NCI-H1930 (cell line): ENCODE data around the gene VWA8.
"Not testable (repeated sequence)": the region's sequence is repeated elsewhere in the genome, so short reads cannot be mapped to it uniquely, and the experiment has no call there.

Experiments
- DNase-seq, 2 experiments: peaks; one replicate each; lab custom pipeline; 2025; lab: John Stamatoyannopoulos, UW

The VWA8 gene

DNA sequence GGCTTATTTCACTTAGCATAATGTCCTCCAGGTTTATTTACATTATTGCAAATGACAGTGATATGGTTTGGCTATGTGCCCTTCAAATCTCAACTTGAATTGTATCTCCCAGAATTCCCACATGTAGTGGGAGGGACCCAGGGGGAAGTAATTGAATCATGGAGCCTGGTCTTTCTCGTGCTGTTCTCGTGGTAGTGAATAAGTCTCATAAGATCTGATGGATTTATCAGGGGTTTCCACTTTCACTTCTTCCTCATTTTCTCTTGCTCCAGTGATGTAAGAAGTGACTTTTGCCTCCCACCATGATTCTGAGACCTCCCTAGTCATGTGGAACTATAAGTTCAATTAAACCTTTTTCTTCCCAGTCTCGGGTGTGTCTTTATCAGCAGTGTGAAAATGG is 109.6 kb downstream of the VWA8 start:
- no peak for DNase-seq

DNA sequence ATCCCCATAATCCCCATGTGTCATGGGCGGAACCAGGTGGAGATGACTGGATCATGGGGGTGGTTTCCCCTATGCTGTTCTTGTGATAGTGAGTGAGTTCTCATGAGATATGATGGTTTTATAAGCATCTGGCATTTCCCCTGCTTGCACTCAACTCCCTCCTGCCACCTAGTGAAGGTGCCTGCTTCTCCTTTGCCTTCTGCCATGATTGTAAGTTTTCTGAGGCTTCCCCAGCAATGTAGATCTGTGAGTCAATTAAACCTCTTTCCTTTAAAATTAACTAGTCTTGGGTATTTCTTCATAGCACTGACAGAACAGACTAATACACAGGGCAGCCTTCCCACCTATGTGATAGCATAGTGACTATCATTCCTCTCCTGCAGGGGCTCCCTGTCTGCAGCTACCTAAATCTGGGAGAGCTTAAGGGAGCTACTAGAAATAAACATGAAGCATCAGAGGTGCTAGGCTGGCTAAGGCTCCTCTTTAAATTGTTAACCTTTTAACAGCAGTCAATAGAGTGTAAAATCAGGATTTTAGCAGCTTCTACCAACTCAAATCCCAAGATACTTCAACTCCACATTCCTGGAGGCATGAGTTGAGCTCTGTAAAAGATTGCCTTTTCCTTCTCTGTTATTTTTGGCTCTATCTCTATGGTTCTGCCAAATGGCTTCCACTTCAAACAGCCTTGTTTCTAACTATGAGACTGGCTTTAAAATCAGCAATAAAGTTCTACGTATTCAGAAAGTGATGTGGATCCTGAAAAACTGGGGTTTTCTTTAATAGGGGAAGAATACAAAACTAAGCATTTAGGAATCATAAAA is 112.3 kb downstream of the VWA8 start:
- no peak for DNase-seq

DNA sequence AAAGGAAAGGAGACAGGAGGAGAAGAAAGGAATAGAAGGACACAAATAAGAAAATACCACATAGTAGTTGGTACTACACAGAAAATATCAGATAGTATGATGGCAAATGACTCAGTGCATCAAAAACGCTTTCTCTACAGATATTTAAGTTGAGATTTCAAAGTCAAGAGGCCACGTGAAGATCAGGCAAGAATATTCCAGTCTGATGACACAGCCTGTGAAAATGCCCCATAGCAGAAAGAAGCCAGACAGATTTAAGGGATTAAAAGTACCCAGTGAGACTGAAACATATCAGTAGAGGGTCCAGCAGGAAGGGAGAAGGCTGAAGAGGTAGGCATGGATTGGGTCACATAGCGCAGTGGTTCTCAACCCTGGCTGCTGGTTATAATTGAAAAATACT is 113.7 kb downstream of the VWA8 start:
- DNase-seq, result no peak

DNA sequence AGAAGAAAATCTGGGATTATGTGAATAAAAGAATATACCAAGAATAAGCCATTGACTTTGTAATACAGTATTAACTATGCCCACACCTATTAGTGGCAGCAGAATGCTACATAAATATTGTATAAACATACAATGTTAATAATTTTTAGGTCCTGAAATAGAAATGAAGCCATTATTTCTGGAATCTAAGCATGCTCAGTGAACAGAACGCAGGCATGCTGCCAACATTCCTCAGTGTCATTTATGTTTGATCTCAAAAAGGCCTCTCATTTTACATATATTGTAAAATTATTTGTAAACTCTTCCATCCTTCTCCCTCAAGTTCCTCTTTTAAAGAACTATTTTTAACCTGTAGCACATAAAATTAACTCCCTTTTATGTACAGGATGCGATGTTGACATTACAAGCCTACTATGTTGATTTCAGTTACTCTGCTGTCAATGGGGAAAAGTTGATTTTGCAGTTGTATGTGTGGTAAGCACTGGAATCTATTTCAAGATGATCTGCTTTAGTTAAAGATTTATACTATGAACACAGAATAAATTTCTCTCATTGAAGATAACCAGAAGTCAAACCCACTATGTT is 118.8 kb downstream of the VWA8 start:
- no peak for DNase-seq

DNA sequence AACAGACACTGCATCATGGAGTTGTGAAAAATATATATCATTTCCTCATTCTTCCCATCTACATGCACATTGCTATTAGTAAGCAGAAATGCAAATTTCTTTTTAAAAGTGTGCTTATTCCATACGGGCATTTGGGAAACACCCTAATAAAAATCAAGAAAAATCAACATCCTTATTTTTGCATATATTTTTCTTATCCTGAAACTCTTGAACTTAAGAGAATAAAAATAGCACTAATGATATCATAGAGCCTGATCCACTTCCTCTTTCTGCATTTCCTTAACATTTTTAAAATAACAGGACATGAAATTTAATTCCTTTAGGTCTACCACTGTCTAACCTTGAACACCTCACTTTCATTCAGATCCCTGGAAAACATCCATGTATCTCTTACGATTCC is 123.3 kb downstream of the VWA8 start:
- no peak for DNase-seq

DNA sequence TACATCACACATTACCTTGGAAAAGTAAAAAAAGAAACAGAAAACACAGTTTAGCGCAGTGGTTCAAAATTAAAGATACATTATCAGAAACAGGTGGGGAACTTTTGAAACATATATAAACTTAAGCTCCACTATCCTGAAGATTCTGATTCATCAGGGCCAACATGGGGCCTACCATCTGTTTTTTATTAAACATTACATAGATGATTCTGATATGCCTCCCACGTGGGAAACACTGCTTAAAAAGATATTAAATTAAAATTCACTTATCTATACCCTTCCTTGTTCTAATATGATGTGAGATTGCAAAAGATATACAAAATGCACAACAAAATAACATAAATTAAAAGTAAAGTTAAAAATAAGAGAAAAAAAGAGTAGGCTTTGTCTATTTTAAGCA is 125.0 kb downstream of the VWA8 start:
- DNase-seq, result no peak

DNA sequence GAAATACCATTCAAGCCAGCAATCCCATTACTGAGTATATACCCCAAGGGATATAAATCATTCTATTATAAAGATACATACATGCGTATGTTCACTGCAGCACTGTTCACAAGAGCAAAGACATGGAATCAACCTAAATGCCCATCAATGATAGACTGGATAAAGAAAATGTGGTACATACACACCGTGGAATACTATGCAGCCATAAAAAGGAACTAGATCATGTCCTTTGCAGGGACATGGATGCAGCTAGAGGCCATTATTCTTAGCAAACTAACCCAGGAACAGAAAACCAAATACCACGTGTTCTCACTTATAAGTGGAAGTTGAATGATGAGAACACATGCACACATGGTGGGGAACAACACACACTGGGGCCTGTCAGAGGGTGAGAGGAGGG is 126.2 kb downstream of the VWA8 start:
- DNase-seq, result not testable (repeated sequence)

DNA sequence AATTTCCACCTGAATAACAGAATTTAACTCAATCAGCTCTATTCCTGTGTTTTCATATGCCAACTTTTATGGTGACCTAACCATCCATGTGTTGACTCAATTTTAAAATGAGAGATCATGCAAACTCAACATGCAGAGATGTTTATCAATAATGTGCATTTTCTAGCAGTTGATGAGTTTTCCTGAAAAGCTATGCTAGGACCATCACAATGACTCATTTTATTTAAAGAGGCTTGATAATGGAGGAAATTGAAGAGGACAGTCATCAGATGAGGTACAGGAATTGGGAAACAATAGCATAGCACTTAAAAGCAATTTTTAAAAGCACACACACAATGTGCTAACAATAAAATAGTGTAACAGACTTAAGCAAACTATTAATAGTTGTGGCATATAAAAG is 127.1 kb downstream of the VWA8 start:
- no peak for DNase-seq

DNA sequence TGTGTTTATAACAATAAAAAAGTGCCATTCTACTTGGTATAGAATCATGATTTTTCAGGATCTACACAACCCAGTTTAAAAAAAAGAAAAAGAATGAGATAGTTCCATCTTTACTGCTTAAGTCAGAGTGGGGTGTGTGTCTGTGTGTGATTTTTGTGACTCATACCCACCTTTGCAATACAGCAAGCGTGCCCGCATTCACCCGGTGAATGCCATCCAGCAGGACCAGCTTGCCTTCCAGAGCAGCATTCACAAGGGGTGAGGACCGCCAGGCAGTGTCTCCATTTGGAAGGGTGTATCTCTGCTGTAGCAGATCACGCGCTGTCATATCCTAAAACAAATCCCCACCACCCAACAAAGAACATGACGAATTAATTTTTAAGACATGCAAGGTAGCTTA is 127.7 kb downstream of the VWA8 start:
- no peak for DNase-seq

DNA sequence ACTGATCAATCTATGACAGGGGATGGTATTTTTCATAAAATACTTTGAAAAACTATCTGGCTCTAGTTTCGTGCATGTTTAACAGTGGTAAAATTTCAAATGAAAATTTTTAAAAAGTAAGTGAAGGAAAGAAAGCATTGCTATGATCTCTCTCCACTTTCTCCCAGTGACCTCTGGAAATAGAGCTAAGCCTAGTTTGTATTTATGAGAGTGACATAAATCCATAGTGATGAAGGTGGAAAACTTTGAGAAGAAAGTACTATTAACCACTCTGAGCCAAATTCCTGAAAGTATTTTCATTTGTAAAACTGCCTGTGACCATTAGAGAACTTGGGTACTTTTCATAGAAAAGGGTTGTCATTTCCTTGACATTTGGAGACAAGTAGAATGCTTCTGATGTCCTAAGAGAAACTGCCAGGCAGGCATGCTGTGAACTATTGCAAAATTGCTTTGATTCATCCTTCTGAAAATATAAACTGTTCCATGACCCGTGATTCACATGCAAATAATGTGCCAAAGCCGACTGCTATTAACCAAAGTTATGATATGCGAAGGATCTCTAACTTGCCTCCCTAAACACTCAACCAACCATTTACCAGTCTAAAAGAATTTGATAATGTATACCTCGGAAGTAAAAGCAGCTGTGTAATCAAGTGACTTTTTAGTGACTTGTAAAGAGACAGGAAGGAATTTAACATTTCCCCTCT is 133.2 kb downstream of the VWA8 start:
- DNase-seq, result no peak

DNA sequence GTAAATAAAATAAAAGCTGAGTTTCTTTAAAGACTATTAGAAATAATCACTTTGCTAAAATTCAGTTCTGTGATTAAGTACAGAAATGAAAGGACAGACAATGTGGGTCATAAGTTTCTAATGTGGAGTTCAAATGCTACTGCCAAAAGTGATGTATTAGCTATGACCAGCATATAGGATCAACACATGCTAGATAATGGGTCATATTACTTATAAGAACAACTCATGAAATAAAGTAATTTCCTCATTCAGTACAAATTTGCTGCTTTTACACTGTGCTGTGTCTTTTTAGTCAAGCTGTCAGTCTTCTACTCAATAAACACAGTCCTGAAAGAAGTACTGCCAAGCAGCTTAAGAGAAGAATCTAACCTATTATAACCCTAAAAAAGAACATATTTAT is 135.2 kb downstream of the VWA8 start:
- DNase-seq, result no peak

DNA sequence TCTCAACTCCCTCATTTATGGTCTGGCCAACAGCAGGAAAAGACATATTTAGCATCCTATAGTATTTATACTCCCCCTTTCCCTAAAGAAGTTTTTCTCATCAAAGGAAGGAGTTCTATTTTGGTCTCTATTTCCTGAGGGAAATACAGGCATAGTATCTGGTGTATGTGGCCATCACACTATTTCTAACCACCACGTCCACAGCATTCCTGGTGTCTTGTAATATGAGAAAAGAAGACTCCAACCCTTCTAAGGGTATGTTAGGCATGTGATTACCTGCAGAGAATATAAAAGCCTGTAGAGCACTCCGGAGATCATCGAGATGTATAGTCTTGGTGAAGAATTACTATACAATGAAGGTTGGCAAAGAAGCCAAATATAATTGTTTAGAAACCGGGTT is 137.4 kb downstream of the VWA8 start:
- no peak for DNase-seq

DNA sequence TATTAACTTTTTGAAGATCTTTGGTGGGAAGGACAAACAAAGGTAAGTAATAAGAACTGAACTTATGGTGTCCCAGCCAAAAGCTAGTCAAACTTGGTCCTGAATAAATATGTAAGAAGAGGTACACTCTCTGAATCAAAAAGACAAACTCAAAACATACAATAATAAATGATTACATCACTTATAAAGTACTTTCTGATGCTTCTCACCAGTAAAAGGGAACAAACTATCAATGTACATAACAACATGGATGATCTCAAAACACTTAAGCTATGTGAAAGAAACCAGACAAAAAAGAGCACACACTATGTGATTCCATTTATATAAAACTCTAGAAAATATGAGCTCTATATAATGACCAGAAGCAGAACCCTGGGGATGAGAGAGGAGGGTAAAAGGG is 138.3 kb downstream of the VWA8 start:
- DNase-seq, result no peak

DNA sequence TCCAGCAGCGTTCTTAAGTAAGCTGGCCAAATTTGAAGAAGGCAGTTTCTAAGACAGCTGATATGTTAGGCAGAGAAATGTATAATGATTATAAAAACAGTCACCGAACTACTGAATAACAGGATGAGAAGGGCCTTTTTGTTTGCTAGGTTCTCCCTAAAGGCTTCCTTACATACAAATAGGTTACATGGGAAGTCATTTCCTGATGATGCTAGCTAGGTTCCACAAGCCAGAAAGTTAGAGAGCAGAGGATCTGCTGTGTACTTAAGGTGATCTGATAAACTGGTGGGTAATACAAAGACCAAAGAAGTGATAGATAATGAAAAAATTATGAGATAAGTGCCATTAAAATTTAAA is 139.7 kb downstream of the VWA8 start:
- no peak for DNase-seq

DNA sequence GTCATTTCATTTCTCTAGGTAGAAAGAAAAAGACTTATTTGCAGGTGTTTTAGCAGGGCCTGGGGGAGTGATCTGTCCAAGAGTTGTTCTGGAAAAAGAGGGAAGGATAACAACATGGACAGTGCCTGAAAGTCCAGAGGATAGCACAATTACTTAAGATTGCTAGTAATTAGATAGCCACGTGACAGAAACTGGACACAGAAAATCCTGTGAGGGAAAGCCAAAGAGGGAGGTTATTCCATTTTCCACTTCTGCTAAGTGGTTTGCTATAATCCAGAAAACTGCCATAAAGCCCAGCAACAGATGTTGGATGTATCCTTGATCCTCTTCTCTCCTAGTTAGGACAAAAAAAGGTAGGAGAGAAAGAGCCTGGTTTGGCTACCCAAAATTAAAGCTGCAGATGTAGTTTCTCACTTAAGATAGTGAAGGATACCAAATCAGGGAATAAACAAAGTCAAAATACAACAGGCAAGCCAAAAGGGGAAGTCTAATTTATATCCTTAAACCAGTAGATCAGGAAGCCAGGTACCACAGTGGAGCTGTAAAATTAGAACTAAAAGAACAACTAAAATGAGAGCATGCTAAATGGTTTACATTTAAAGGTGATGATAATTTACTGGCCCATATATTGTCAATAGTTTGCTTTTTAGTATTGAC is 140.2 kb downstream of the VWA8 start:
- no peak for DNase-seq

DNA sequence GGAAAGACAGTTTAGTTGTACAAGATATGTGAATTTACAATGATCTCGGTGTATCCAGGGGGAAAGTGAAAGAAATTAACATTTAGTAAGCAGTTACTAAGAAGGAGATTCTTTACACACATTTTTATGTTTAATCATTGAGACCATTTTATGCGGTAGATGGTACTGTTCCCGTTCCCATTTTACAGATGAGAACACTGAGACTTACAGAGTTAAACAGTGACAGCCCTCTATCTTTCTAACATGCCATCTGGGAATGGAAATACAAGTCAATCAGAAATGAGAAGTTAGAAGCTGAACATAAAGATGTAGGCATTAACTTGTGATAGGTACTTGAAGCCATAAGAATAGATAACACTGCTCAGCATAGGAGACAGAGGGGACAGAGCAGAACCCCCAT is 144.9 kb downstream of the VWA8 start:
- DNase-seq, result no peak

DNA sequence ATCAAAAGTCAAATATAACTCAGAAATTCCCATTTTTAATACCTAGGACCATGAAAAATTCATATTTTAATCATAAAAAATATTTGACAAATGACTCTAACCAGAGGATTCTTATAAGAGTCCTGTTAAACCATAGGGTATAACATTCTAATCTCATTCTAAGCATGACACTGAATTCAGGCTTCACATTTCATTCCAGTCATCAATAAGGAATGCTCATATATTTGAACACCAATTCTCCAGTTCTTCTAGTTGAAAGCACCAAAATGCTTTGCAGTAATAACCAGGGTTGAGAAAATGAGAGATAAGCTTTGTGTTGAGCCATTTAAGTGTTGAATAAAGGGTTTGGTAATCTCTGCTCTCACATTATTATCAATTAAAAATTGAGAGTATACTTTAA is 147.5 kb downstream of the VWA8 start:
- DNase-seq, result no peak

DNA sequence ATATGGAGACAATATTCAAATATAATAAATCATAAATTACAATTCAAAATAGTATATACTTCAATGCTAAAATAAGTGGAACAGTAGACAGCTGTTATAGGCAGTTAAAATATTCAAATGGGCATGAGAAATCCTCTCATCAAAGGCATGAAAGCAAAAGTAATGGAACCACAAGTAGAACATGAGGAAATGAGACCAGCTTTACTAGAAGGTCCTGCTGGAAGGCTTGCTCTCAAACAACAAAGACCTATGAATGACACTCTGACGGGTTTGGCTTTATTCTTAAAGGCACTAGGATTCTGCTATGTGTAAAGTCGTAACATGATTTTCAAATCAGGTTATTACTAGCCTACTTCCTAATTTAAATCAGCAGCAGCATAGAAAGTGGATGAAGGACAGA is 148.1 kb downstream of the VWA8 start:
- no peak for DNase-seq

DNA sequence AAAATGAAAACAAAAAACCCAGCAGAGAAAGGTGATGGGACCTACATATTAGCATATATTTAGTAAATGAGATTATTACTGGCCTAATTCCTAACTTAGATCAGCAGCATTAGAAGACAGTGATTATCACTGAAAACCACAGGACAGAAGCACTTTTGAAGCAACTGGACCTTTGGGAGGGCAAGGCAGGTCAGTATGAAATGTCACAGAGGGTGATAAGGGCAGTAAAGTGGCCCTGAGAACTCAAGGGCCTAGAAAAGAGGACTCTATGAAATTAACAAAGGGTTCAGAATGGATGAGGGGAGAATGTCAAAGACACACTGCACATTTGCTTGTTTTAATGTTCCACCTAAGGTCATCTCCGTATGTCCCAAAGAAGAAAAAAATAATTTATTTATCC is 148.7 kb downstream of the VWA8 start:
- no peak for DNase-seq

DNA sequence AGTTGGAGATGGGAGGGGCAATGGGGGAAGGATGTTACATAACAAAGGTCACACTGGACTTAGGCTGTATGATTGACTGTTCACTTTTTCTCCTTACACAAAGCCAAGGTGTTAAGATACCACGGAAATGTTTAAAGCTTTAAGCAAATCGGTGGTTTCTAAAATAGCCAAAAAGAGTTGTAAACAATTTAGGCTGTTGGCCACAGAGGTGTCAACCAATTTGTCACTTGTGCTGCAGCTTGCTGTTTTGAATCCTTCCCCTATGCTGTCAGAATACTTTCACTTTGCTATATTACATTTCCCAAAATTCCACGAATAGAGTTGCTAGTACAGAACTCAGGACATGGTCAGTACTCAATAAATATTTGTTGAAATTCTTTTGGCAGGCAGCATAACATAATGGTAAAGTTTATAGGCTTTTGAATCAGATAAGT is 149.3 kb downstream of the VWA8 start:
- no peak for DNase-seq

DNA sequence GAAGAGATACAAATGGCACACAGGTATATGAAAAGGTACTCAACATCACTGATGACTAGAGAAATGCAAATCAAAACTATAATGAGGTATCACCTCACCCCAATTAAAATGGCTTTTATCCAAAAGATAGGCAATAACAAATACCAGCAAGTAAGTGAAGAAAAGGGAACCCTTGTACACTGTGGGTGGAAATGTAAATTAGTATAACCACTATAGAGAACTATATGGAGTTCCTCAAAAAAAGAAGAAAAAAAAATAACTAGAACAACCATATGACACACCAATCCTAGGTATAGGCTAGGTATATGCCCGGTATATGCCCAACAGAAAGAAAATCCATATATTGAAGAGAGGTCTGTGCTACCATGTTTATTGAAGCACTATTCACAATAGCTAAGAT is 150.9 kb downstream of the VWA8 start:
- DNase-seq, result no peak

DNA sequence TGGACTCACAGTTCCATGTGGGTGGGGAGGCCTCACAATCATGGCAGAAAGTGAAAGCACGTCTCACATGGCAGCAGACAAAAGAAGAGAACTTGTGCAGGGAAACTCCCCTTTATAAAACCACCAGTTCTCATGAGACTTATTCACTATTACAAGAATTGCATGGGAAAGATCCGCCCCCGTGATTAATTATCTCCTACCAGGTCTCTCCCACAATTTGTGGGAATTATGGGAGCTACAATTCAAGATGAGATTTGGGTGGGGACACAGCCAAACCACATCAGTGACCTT is 157.5 kb downstream of the VWA8 start:
- DNase-seq, result not testable (repeated sequence)
